HG03095 (cell line): ENCODE data around the gene PAWR.
"Not testable (repeated sequence)": the region's sequence is repeated elsewhere in the genome, so short reads cannot be mapped to it uniquely, and the experiment has no call there.

ENCODE experiments used
- ATAC-seq: cut with Tn5 transposase; IDR thresholded peaks from one replicate; pipeline ENCODE4 v1.9.1; 2021; ENCODE audit warnings: moderate library complexity; ENCODE audit not compliant: unreplicated experiment

The PAWR gene

GRCh38 chr12:79650440-79650839 lies 40.3 kb downstream of the PAWR start:
- no peak for ATAC-seq

GRCh38 chr12:79648881-79649280 lies 41.9 kb downstream of the PAWR start:
- ATAC-seq: no peak

DNA sequence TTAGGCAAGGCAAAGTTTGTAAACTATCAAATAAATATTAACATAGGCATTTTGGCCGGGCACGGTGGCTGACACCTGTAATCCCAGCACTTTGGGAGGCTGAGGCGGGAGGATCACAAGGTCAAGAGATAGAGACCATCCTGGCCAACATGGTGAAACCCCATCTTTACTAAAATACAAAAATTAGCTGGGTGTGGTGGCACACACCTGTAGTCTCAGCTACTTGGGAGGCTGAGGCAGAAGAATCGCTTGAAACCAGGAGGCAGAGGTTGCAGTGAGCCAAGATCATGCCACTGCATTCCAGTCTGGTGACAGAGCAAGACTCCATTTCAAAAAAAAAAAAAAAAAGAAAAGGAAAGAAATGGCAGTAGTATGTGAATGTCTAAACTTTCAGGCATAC lies 43.9 kb downstream of the PAWR start:
- ATAC-seq: not testable (repeated sequence)

DNA sequence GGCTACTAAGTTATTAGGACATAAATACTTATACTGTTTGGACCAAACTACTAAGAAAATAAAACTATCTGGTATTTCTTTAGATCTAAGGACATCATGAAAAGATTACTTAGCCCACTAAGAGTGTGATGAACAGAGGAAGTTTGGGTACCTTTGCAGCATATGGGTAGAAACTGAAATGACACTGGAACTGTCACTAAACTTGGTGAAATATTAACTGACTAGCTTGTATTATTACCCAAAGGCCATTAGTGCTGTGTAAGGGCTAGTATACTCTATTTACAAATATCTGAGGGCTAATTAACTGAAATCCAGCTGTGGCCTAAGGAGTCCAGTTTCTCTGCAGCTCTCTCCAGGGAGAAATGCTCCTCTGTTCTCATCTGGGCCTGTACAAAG lies 45.5 kb downstream of the PAWR start:
- ATAC-seq: peak; percentile 82

DNA sequence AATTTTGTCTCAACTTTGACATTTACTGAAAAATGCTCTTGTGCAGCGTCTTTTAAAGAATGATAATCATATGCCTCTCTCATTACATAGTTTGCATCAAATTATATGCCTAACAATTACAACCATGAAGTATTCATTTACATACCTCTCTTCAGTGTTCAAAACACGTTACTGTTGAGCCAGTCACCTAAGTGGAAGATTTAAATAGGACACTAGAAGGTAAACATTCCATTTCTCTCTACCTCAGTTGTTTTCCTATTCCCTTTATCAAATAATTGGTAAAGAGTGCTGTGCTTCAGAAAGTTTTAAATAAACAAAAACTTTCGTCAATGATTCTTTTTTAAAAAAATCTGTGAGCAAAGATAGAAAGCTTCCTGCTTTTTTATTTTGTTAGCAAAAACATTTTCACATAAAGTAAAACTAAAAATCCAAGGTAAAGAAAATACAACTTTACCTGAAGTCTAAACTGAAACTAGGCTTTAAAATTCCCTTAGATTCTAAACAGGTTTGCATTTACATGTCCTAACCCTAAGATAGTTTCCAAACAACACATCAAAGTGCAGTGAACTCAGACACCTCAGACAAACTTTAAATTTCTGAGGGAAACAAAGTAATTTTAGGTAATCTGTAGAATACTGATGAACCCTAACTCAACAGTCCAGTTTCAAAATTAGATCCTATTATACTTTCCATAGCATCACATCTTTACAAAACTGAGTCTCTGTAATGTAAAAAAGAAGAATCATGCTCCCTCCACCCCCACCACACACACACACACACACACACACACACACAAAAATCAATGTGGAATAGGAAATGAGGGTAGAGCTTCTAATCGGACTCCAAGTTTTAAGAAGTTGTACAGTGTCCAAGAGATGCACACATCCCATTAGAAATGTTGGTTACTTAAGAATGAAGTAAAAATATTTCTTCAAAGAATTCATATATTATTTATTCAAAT lies 46.2 kb downstream of the PAWR start:
- ATAC-seq: no peak

DNA sequence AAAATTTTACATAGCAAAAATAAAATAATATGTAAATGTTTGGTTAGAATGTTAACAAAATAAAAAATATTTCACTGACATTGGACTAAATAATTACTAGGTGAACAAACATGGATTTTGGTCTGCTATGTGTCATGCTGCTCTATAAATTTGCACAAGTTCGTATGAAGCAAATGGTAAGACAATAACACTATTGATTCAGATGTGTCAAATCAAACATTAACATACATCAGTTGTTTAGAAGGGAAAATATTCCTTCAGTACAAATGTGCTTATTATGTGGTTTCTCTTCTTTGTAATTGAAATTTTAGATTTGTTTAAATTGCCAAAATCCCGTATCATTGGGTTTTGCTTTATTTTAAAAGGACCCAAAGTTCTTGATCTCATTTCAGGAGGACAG lies 46.9 kb downstream of the PAWR start:
- no peak for ATAC-seq

- ATAC-seq: no peak
These were observed 52.3 kb downstream of the PAWR start for GRCh38 chr12:79638490-79638889.

- ATAC-seq: no peak
These were observed 53.7 kb downstream of the PAWR start for GRCh38 chr12:79637093-79637492.

- ATAC-seq: no peak
These were observed 55.1 kb downstream of the PAWR start for GRCh38 chr12:79635676-79636075.

DNA sequence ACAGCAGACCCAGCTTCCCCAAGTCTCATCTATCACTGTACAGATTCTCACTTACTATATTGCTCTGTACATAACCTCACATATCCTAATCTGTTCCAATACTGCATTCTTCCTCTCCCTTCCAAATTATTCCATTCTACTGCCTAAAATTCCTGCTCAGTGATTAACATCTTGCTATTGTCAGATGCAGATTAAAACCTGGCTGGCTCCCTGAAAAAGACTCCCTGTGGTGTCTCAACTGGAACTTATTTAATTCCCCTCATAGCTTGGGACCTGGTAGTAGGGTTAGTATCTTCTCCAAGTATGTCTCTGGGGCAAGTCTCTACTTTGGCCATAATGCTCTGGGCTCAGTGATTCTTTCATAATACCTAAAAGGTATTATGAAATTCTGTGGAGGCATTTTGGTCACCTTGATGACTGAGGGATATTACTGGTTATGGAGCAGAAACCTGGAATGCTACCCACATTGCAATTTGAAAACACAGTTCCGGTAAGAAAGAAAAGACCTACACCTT lies 55.8 kb downstream of the PAWR start:
- ATAC-seq: no peak

- ATAC-seq: no peak
These were observed 61.2 kb downstream of the PAWR start for GRCh38 chr12:79629561-79629960.

GRCh38 chr12:79626735-79627134 lies 64.0 kb downstream of the PAWR start:
- not testable (repeated sequence) for ATAC-seq

DNA sequence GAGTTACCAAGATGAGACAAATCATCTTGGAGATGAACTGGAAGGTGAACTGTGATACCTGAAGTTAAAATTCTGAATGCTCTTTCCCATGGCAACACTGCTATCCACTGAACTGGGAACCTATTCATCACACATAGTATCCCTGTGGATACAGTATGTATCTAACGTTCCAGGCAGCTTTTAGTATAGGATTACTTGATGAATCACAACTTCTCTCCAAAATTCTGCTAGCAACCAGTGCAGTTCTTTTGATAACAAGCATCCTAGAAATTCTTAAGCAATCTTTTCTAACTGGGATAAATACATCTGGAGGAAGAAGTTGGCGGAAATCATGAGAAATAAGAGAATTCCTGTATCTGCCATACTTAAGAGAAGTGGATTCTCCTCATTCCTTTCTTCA lies 66.4 kb downstream of the PAWR start:
- no peak for ATAC-seq

DNA sequence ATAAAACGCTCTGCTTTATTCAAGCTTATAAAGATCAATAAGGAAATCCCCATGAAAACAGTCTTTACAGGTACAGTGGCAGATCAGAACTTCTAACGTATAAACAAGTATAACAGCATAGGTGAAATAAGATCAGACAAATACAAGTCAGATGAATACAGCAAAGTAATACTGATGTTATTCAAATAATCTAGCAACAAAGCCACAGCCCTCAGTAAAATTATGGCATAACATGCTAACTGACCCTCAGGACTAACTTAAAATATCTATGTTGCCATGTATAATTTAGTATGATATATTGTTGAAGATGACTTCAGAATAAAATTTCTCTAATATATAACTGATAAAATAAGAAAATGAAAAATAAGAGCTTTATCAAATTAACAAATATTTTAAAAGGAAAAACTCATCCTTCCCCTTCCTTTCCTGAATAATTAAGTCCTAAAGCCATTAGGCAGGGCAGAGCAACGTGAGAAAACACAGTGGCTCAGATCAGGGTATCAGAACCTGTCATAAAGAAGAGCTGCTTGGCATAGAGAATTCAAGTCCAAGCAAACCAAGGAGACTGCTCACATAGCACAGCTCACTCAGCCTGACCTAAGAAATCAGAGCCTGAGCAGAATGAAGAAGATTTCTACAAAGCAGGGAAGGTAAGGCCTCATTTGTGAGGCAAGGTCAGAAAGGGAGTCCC lies 70.7 kb downstream of the PAWR start:
- ATAC-seq: no peak

- no peak for ATAC-seq
These were observed 71.8 kb downstream of the PAWR start for GRCh38 chr12:79618848-79619404.

- no peak for ATAC-seq
These were observed 73.1 kb downstream of the PAWR start for GRCh38 chr12:79617696-79618095.

GRCh38 chr12:79615596-79616560 lies 74.9 kb downstream of the PAWR start:
- ATAC-seq: peak; percentile 63

DNA sequence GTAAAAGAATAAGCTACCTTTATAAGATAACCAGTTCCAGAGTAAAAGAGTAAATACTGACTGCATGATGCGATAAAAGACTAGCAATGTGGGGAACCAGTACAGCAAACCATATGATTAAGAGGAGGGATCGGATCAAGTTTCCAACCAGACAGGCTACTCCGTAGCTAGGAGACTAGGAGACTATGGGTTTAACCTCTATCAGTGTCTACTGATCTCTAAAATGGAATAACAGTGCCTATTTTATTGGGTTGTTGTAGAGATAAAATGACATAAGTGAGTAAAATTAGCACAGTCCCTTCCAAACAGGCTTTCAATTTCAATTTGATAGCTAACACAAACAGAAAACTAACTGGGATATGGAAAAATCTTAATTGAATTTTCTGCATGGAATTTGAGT lies 76.0 kb downstream of the PAWR start:
- no peak for ATAC-seq

DNA sequence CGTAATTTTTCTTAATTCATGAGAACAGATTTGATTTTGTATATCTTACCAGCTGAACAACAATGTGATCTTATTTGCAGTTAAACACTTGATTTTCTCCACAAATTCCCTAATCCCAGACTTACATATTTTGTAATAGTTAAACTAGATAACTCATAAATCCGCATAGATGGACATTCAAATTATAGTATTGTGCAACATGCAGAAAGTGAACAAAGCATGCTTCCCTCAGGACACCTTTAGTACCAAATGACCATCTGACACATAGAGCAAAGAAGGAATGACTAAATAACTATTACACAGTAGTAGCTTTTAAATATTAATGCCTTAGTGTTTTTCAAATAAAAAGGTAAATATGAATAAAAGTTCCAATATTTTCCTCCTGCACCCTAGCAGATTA lies 88.9 kb downstream of the PAWR start:
- ATAC-seq: no peak

DNA sequence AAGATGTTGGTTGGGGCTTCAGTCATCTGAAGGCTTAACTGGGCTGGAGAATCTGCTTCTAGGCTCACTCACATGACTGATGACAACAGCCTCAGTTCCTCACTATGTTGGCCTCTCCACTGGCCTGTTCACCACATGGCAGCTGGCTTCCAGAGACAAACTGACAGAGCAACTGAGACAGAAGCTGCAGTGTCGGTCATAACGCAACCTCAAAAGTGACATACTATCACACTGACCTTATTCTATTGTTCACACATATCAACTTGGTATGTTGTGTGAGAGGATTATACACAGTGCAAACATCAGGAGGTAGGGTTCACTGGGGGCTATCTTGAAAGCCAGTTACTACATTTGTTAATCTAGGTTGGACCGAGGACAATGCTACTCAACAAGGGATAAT lies 92.9 kb downstream of the PAWR start:
- ATAC-seq: no peak
